HG02938 (cell line): ENCODE results near the gene SLC5A10.
"Not testable (repeated sequence)": the region's sequence is repeated elsewhere in the genome, so short reads cannot be mapped to it uniquely, and the experiment has no call there.

Source experiments
- ATAC-seq: cut with Tn5 transposase; IDR thresholded peaks from one replicate; pipeline ENCODE4 v1.9.1; 2021; ENCODE audit warnings: mild to moderate bottlenecking, moderate library complexity; ENCODE audit not compliant: unreplicated experiment

SLC5A10 gene

GRCh38 chr17:18951941-18952842, at the start of gene SLC5A10:
SLC5A10 (plus strand) TSS chr17:18952165; CDS start chr17:18952206, 41 bp downstream.
- no peak for ATAC-seq

DNA sequence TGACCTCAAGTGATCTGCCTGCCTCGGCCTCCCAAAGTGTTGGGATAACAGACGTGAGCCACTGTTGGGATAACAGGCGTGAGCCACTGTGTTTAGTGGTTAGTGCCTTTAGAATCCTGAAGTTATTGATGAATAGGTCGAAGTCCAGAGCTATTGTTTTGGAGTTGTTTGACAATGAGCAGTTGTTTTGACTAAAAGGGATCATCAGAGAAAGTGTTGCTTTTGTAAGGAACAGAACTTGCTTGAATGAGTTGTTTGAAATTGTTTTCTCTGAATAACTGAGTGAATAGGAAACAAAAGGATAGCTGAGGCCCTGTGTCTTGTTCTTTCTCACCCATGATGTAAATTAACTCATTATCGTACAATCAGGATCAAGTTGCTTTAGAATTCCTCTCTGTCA, 47.5 kb upstream of the SLC5A10 start:
- ATAC-seq: no peak

GRCh38 chr17:18905226-18905625, 46.7 kb upstream of the SLC5A10 start:
- no peak for ATAC-seq

GRCh38 chr17:18910326-18910725, 41.6 kb upstream of the SLC5A10 start:
- ATAC-seq: no peak

GRCh38 chr17:18910881-18911280, 41.1 kb upstream of the SLC5A10 start:
- no peak for ATAC-seq

DNA sequence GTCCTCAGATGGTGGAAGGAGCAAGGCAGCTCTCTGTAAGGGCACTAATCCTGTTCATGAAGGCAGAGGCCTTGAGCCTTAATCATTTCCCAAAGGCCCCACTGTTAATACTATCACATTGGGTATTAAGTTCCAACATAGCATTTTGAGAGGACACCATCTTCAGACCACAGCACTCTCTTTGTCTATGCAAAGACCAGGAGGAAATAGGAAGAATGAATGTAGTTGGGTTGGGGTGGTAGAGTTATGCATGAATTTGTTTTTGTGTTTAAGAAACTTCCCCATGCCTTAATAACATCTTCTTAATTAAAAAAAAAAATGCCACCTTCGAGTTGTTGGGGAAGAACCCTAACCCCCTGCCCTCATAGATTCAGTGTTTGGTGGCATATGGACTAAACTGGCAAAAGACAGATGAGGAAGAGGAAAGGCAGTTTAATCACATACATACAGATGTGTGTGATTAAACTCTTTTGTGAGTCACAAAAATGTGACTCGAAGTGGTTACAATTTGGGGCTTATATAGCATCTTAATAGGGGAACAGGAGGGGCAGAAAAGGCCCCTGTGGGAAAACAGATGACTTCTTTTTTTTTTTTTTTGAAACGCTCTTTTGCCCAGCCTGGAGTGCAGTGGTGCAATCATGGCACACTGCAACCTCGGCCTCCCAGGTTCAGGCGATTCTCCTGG, 35.0 kb upstream of the SLC5A10 start:
- no peak for ATAC-seq

DNA sequence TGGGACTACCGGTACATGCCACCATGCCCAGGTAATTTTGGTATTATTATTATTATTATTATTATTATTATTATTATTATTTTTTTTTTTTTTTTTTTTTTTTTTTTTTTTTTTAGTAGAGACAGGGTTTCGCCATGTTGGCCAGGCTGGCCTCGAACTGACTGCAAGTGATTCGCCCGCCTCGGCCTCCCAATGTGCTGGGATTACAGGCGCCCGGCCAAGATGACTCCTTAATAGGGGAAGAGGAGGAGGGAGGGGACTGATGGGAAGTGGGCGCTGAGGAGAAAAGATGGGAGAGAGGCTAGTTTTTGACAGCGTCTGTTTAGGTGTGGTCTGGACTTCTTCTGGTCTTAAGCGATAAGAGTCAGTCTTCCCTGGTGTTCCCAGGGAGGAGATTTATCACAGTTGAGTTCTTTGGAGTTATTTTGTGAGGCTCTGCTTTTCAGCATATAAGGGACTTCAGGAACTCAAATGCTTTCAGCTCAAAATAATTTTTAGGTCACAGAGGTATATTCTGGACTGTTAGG, 34.4 kb upstream of the SLC5A10 start:
- ATAC-seq: no peak

DNA sequence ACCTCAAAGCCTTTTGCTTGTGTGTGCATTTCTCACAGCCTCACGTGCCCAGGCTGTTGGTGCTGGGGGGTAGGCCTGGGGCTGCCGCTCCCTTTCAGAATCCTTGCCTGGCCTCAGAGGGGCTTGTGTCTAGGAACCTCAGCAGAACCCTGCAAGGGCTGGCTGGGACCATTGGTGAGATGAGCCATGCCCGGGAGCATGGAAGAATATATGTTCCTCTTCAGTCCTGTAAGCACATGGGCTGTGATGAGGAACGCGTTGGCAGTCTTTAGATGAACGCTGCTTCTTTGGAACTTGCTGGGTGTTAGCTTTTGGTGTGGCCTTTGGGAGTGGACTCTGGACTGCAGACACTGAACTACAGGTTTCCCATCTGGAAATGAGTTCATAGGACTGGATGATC, 32.0 kb upstream of the SLC5A10 start:
- no peak for ATAC-seq

- peak; percentile 46 for ATAC-seq
These were observed 31.0 kb upstream of the SLC5A10 start for GRCh38 chr17:18920911-18921441.

DNA sequence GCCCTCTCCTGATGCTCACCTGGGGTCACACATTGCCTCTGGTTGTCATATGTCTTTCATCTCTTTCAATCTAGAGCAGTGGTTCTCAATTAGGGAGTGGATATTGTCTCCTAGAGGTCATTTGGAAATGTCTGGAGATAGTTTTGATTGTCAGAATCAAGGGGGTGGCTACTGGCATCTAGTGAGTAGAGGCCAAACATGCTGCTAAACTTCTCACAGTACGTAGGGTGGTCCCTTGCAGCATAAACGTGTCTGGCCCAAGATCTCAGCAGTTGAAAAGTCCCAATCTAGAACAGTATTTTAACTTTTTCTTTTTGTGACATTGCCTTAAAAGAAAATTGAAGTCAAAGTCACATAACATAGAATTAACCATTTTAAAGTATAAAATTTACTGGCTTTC, 30.5 kb upstream of the SLC5A10 start:
- ATAC-seq: peak; percentile 13

GRCh38 chr17:18921912-18922451, 30.0 kb upstream of the SLC5A10 start:
- peak; percentile 60 for ATAC-seq

- not testable (repeated sequence) for ATAC-seq
These were observed 29.4 kb upstream of the SLC5A10 start for GRCh38 chr17:18922596-18922995.

GRCh38 chr17:18925187-18925586, 26.8 kb upstream of the SLC5A10 start:
- no peak for ATAC-seq

- no peak for ATAC-seq
These were observed 23.3 kb upstream of the SLC5A10 start for GRCh38 chr17:18928628-18929125.

DNA sequence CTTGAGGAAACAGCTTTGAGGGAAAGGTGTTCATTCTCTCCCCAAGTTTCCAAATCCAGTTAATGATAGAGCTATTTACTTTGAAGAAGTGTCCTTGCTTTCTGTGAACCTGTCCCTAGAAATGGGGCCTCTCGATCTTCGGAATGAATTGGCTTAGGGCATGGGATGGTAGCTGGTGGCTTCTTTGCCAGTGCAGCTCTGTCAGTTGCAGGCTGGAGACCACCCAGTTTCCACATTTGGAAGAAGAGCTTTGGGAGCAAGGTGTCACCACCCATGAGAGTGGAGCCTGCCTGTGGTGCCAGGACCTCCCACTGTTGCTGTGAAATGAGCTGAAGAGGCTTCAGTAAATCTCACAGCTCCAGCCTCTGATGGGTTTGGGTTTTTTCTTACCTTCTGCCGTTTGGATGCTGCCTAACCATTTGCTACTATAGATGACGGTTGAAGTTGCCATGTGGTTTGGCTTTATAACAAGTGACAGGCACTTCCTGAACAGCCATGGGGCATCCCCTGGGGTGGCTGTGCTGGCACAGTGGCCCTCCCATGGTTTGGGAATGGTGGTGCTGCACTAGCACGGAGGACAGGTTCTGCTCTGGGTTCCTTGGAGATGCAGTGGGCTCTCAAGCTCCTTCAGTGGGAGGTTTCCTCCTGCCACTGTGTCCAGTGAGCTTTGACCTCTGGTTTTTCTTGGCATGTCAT, 19.5 kb upstream of the SLC5A10 start:
- ATAC-seq: no peak

- no peak for ATAC-seq
These were observed 18.6 kb upstream of the SLC5A10 start for GRCh38 chr17:18933102-18934058.

- ATAC-seq: no peak
These were observed 13.8 kb upstream of the SLC5A10 start for GRCh38 chr17:18937981-18938691.

DNA sequence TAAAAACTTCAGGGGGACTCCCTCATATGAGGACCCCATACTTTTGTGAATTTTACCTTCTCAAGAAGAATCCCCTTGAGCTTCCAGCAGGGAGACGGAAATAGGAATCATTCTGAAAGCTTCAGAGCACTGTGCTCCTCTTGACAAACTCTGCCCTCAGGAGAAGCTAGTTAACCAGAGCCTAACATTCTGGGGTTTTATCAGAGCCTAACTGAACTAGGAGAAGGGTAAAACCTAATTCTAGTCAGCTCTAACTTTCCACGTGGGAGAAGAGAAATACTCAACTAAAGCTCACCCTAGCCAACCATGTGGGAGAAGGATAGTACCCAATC, 13.3 kb upstream of the SLC5A10 start:
- no peak for ATAC-seq

DNA sequence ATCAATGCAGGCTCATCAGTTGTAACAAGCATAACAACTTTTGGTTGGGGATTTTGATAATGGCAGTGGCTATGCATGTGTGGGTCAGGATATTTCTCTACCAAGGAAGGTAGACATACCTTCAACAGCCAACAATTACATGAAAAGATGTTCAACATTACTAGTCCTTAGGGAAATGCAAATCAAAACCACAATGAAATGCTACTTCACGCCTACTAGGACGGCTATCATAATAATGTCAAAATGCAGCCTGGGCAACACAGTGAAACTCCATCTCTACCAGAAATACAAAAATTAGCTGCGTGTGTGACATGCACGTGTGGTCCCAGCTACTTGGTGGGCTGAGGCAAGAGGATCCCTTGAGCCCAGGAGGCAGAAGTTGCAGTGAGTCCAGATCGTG, 7.3 kb upstream of the SLC5A10 start:
- no peak for ATAC-seq
